Dendritic cell treated with granulocyte-macrophage colony-stimulating factor and Interleukin-4, amounts not matched to agents 40 ng/mL and 50 ng/mL, for 4 days (primary cell): ENCODE measurements around the gene ARHGAP32.

Experiments
- H3K27ac Mint-ChIP-seq: one replicate; pipeline ENCODE4 v1.8.0; 2022; ENCODE audit warnings: mild to moderate bottlenecking, mixed read lengths
- H3K27me3 Mint-ChIP-seq: one replicate; pipeline ENCODE4 v1.8.0; 2022; ENCODE audit warnings: mild to moderate bottlenecking, mixed read lengths
- H3K36me3 Mint-ChIP-seq: one replicate; pipeline ENCODE4 v1.8.0; 2022; ENCODE audit warnings: low read depth, mixed read lengths
- H3K4me1 Mint-ChIP-seq: one replicate; pipeline ENCODE4 v1.8.0; 2022; ENCODE audit warnings: low read depth, mixed read lengths
- H3K4me3 Mint-ChIP-seq: one replicate; pipeline ENCODE4 v1.8.0; 2022; ENCODE audit warnings: mild to moderate bottlenecking, moderate library complexity, mixed read lengths
- H3K9me3 Mint-ChIP-seq: one replicate; pipeline ENCODE4 v1.8.0; 2022; ENCODE audit warnings: mixed read lengths
- intact Hi-C: fragments of 100-400 bp; cut with micrococcal nuclease; formaldehyde crosslinking; loops from one replicate; pipeline ENCODE4 v1.15.0; 2022

ARHGAP32 gene

DNA sequence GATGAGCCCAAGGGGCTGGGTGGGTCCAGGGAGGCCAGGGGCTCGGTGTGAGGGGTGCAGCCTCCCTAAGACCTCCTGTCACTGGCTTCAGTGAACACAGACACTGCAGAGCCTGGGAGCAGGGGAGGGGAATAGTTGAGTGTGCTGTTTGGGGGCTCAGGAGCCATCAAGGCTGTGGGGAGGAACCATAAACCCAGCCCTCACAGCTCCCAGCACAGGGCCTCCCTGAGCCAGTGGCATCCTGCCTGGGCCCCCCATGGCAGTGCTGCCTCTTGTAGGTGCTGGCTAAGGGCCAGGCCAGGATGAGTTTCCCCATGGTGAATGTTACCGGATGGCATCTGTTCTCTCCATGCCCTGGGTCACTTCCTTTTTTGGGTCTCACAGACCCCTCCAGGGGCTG lies 275.4 kb downstream of the ARHGAP32 start:
- Mint-ChIP-seq H3K36me3 (no peaks in the 10 kb centered on the region), H3K9me3 (peaks cover 11% of the 10 kb centered on the region), H3K4me1 (peaks cover 16% of the 10 kb centered on the region), H3K27ac (no peak overlapping the region), H3K4me3 (no peak overlapping the region), H3K27me3 (peaks cover 2% of the 10 kb centered on the region)
- intact Hi-C loops = no loop called here

DNA sequence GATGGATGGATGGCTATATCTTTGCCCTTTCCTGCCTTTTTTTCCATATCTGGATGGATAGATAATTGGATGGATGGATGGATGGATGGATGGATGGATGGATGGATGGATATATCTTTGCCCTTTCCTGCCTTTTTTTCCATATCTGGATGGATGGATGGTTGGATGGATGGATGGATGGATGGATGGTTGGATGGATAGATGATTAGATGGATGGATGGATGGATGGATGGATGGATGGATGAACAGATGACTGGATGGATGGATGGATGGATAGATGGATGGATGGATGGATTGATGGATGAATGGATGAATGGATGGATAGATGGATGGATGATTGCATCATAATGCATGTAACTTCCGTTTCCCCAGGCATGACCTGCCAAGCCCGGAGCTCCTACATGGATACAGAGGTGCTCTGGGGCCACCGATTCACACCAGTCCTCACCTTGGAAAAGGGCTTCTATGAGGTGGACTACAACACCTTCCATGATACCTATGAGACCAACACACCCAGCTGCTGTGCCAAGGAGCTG lies 276.0 kb downstream of the ARHGAP32 start:
- Mint-ChIP-seq H3K27me3 (peaks cover 2% of the 10 kb centered on the region), H3K9me3 (peaks cover 11% of the 10 kb centered on the region), H3K36me3 (no peaks in the 10 kb centered on the region), H3K4me1 (peaks cover 16% of the 10 kb centered on the region), H3K27ac (no peak overlapping the region), H3K4me3 (no peak overlapping the region)
- intact Hi-C loops = no loop called here

DNA sequence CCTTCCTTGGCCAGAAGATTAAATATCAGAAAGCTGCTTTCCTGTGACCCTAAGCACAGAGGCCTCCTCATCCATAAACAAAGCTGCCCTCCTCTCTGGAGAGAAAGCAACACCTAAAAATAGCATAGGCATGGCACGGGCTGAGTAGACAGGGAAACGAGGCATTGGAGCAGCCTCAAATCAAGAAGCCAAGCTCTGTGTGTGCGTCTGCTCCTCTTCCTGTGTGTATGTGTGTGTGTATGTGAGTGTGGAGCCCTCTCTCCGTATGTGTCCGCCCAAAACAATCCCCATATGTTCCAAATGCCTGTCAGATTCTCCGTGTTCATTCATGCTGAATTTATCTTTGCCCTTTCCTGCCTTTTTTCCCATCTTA lies 277.0 kb downstream of the ARHGAP32 start:
- intact Hi-C loops = no loop called here
- peaks cover 11% of the 10 kb centered on the region for H3K9me3 Mint-ChIP-seq
- no peaks in the 10 kb centered on the region for H3K36me3 Mint-ChIP-seq
- no peak overlapping the region for H3K4me3 Mint-ChIP-seq
- no peak overlapping the region for H3K27ac Mint-ChIP-seq
- H3K4me1 Mint-ChIP-seq = peaks cover 16% of the 10 kb centered on the region
- no peaks in the 10 kb centered on the region for H3K27me3 Mint-ChIP-seq
